ENCODE data around the gene GNG13.

The GNG13 gene

GRCh38 chr16:788399-789126, 12.0 kb downstream of the GNG13 start, which contains the start of gene CHTF18:
Gene CHTF18, plus strand, starts transcription at chr16:788620. Its CDS starts 65 bp downstream, at chr16:788685.
- DNase-seq (ENCODE audit: low read depth) = peak; percentile 98
- H3K36me3 ChIP-seq (ENCODE audit: control insufficient read depth, insufficient read depth, low read length, severe bottlenecking) = peaks cover 5% of the 10 kb centered on the region

GRCh38 chr16:787978-788398, 12.5 kb downstream of the GNG13 start, which contains the start of gene RPUSD1:
Gene RPUSD1, minus strand, starts transcription at chr16:788381. Its CDS starts 644 bp downstream, at chr16:787737.
- Histone ChIP-seq H3K4me1 (ENCODE audit: control insufficient read depth, insufficient read depth, low read length) (peaks cover 7% of the 10 kb centered on the region), H3K9me3 (ENCODE audit: control insufficient read depth, low read length) (no peaks in the 10 kb centered on the region), H3K9ac (ENCODE audit: low read length) (peak within 1 kb of the TSS; percentile 93), H3K27me3 (replicated peaks; ENCODE audit: control insufficient read depth, insufficient read depth, low read length) (peaks cover 6% of the 10 kb centered on the region), H3K4me3 (ENCODE audit: low read length) (peak within 1 kb of the TSS; percentile 93), H3K36me3 (ENCODE audit: control insufficient read depth, insufficient read depth, low read length, severe bottlenecking) (peaks cover 5% of the 10 kb centered on the region)
- no peak for DNase-seq (ENCODE audit: low read depth)

More at GRCh38 chr16:788399-789126, 12.0 kb downstream of the GNG13 start, which contains the start of gene CHTF18:
- peaks cover 7% of the 10 kb centered on the region for H3K4me1 ChIP-seq (ENCODE audit: control insufficient read depth, insufficient read depth, low read length)
- H3K9me3 ChIP-seq (ENCODE audit: control insufficient read depth, low read length) = no peaks in the 10 kb centered on the region
- peak within 1 kb of the TSS; percentile 93 for H3K4me3 ChIP-seq (ENCODE audit: low read length)
- H3K9ac ChIP-seq (ENCODE audit: low read length) = peak within 1 kb of the TSS; percentile 93
- no peaks in the 10 kb centered on the region for H3K27me3 ChIP-seq (replicated peaks; ENCODE audit: control insufficient read depth, insufficient read depth, low read length)

GRCh38 chr16:787321-787966, 13.1 kb downstream of the GNG13 start:
- H3K4me3 ChIP-seq (ENCODE audit: low read length) = peak overlapping the region; percentile 93
- peaks cover 7% of the 10 kb centered on the region for H3K4me1 ChIP-seq (ENCODE audit: control insufficient read depth, insufficient read depth, low read length)
- peak overlapping the region; percentile 93 for H3K9ac ChIP-seq (ENCODE audit: low read length)
- H3K36me3 ChIP-seq (ENCODE audit: control insufficient read depth, insufficient read depth, low read length, severe bottlenecking) = peaks cover 5% of the 10 kb centered on the region
- H3K27me3 ChIP-seq (replicated peaks; ENCODE audit: control insufficient read depth, insufficient read depth, low read length) = peaks cover 10% of the 10 kb centered on the region
- H3K9me3 ChIP-seq (ENCODE audit: control insufficient read depth, low read length) = no peaks in the 10 kb centered on the region
- DNase-seq (ENCODE audit: low read depth) = no peak

GRCh38 chr16:785563-786535, 14.7 kb downstream of the GNG13 start:
- Histone ChIP-seq H3K4me3 (ENCODE audit: low read length) (no peak overlapping the region), H3K9ac (ENCODE audit: low read length) (no peak overlapping the region), H3K4me1 (ENCODE audit: control insufficient read depth, insufficient read depth, low read length) (peaks cover 11% of the 10 kb centered on the region), H3K9me3 (ENCODE audit: control insufficient read depth, low read length) (no peaks in the 10 kb centered on the region), H3K36me3 (ENCODE audit: control insufficient read depth, insufficient read depth, low read length, severe bottlenecking) (peaks cover 5% of the 10 kb centered on the region), H3K27me3 (replicated peaks; ENCODE audit: control insufficient read depth, insufficient read depth, low read length) (peaks cover 18% of the 10 kb centered on the region)
- peak; percentile 82 for DNase-seq (ENCODE audit: low read depth)

GRCh38 chr16:784431-784830, 16.1 kb downstream of the GNG13 start:
- Histone ChIP-seq H3K27me3 (replicated peaks; ENCODE audit: control insufficient read depth, insufficient read depth, low read length) (peaks cover 24% of the 10 kb centered on the region), H3K36me3 (ENCODE audit: control insufficient read depth, insufficient read depth, low read length, severe bottlenecking) (peaks cover 5% of the 10 kb centered on the region), H3K9me3 (ENCODE audit: control insufficient read depth, low read length) (no peaks in the 10 kb centered on the region), H3K4me1 (ENCODE audit: control insufficient read depth, insufficient read depth, low read length) (peaks cover 11% of the 10 kb centered on the region), H3K4me3 (ENCODE audit: low read length) (no peak overlapping the region), H3K9ac (ENCODE audit: low read length) (no peak overlapping the region)
- DNase-seq (ENCODE audit: low read depth) = no peak

- no peak overlapping the region for H3K4me3 ChIP-seq (ENCODE audit: low read length)
- H3K9ac ChIP-seq (ENCODE audit: low read length) = no peak overlapping the region
- peaks cover 5% of the 10 kb centered on the region for H3K36me3 ChIP-seq (ENCODE audit: control insufficient read depth, insufficient read depth, low read length, severe bottlenecking)
- peaks cover 11% of the 10 kb centered on the region for H3K4me1 ChIP-seq (ENCODE audit: control insufficient read depth, insufficient read depth, low read length)
- DNase-seq (ENCODE audit: low read depth) = no peak
- peaks cover 32% of the 10 kb centered on the region for H3K27me3 ChIP-seq (replicated peaks; ENCODE audit: control insufficient read depth, insufficient read depth, low read length)
- H3K9me3 ChIP-seq (ENCODE audit: control insufficient read depth, low read length) = no peaks in the 10 kb centered on the region
Measured at GRCh38 chr16:783404-784161, 17.0 kb downstream of the GNG13 start.

- peaks cover 5% of the 10 kb centered on the region for H3K36me3 ChIP-seq (ENCODE audit: control insufficient read depth, insufficient read depth, low read length, severe bottlenecking)
- H3K9me3 ChIP-seq (ENCODE audit: control insufficient read depth, low read length) = no peaks in the 10 kb centered on the region
- DNase-seq (ENCODE audit: low read depth) = no peak
- peaks cover 38% of the 10 kb centered on the region for H3K27me3 ChIP-seq (replicated peaks; ENCODE audit: control insufficient read depth, insufficient read depth, low read length)
- H3K4me3 ChIP-seq (ENCODE audit: low read length) = no peak overlapping the region
- H3K4me1 ChIP-seq (ENCODE audit: control insufficient read depth, insufficient read depth, low read length) = peaks cover 11% of the 10 kb centered on the region
- no peak overlapping the region for H3K9ac ChIP-seq (ENCODE audit: low read length)
Measured at GRCh38 chr16:782766-783403, 17.6 kb downstream of the GNG13 start.

- H3K27me3 ChIP-seq (replicated peaks; ENCODE audit: control insufficient read depth, insufficient read depth, low read length) = peaks cover 38% of the 10 kb centered on the region
Measured at GRCh38 chr16:782258-782657, 18.3 kb downstream of the GNG13 start.

GRCh38 chr16:781346-782010, 19.1 kb downstream of the GNG13 start:
- H3K4me1 ChIP-seq (ENCODE audit: control insufficient read depth, insufficient read depth, low read length) = peaks cover 4% of the 10 kb centered on the region
- no peak overlapping the region for H3K9ac ChIP-seq (ENCODE audit: low read length)
- H3K36me3 ChIP-seq (ENCODE audit: control insufficient read depth, insufficient read depth, low read length, severe bottlenecking) = peaks cover 5% of the 10 kb centered on the region
- DNase-seq (ENCODE audit: low read depth) = no peak
- peaks cover 38% of the 10 kb centered on the region for H3K27me3 ChIP-seq (replicated peaks; ENCODE audit: control insufficient read depth, insufficient read depth, low read length)
- no peaks in the 10 kb centered on the region for H3K9me3 ChIP-seq (ENCODE audit: control insufficient read depth, low read length)
- no peak overlapping the region for H3K4me3 ChIP-seq (ENCODE audit: low read length)

More at GRCh38 chr16:782258-782657, 18.3 kb downstream of the GNG13 start:
- Histone ChIP-seq H3K9me3 (ENCODE audit: control insufficient read depth, low read length) (no peaks in the 10 kb centered on the region), H3K9ac (ENCODE audit: low read length) (no peak overlapping the region), H3K4me3 (ENCODE audit: low read length) (no peak overlapping the region), H3K36me3 (ENCODE audit: control insufficient read depth, insufficient read depth, low read length, severe bottlenecking) (peaks cover 5% of the 10 kb centered on the region), H3K4me1 (ENCODE audit: control insufficient read depth, insufficient read depth, low read length) (peaks cover 7% of the 10 kb centered on the region)
- DNase-seq (ENCODE audit: low read depth) = no peak
